ENCODE measurements around the gene AP2A2. TPM values are rescaled to one million over a fixed set of nuclear protein-coding genes. Genes with fewer than 3 reads are reported as not detected.

The AP2A2 gene
- total RNA-seq, 1 experiment from 2014 or later: 70.6 TPM

DNA sequence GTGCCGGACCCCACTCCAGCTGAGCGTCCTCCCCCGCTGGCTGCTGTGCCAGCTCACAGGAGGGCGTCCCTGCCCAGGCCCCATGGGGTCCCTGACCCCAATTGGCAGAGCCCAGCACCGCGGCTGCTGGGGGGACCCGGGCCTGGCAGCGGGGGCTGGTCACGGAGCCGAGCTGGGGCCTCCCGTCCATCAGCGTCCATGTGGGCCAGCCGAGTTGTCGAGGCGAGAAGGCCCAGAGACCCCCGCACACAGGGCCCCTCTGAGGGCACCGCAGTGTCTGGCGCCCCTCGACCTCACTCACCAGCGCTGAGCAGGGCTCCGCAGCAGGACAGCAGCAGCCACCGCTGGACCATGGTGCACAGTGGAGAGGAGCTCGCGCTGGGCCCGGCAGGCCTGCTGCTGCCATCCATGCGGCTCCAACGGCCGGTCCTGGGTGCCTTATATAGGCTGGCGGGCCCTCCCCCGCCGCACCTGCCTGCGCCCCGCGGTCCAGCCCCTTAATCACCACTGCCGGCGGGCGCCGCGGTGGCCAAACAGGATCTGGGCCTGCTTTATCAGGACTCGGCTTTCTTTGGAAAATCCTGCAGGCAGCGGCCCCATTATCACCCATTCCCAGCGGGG lies 110.7 kb downstream of the AP2A2 start, which contains the start of gene MUC6:
MUC6 (minus strand) TSS at position 416 of the 621 bp plus-strand sequence; CDS start at position 353, 63 bp downstream.
- TF ChIP-seq, protein P1, sequence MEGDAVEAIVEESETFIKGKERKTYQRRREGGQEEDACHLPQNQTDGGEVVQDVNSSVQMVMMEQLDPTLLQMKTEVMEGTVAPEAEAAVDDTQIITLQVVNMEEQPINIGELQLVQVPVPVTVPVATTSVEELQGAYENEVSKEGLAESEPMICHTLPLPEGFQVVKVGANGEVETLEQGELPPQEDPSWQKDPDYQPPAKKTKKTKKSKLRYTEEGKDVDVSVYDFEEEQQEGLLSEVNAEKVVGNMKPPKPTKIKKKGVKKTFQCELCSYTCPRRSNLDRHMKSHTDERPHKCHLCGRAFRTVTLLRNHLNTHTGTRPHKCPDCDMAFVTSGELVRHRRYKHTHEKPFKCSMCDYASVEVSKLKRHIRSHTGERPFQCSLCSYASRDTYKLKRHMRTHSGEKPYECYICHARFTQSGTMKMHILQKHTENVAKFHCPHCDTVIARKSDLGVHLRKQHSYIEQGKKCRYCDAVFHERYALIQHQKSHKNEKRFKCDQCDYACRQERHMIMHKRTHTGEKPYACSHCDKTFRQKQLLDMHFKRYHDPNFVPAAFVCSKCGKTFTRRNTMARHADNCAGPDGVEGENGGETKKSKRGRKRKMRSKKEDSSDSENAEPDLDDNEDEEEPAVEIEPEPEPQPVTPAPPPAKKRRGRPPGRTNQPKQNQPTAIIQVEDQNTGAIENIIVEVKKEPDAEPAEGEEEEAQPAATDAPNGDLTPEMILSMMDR (IDR thresholded peaks at IDR 0.05; ENCODE audit: unreplicated experiment): no peak
- no TSS peak for BruUV-seq (replicated peaks)
- intact Hi-C loops (cut with micrococcal nuclease): no loop called here
- Mint-ChIP-seq H3K4me3 (ENCODE audit: unreplicated experiment) (no peak within 1 kb of the TSS), H3K36me3 (ENCODE audit: insufficient read depth, unreplicated experiment) (no peaks in the 10 kb centered on the region), H3K27me3 (ENCODE audit: insufficient read depth, unreplicated experiment) (no peaks in the 10 kb centered on the region), H3K9me3 (ENCODE audit: unreplicated experiment) (peaks cover 11% of the 10 kb centered on the region), H3K4me1 (ENCODE audit: insufficient read depth, unreplicated experiment) (peaks cover 11% of the 10 kb centered on the region), H3K27ac (ENCODE audit: low read depth, unreplicated experiment) (no peak within 1 kb of the TSS)
- DNase-seq (ENCODE audit: unreplicated experiment): no peak
- ChIA-PET POLR2A (no interaction called here), CTCF (no interaction called here)

DNA sequence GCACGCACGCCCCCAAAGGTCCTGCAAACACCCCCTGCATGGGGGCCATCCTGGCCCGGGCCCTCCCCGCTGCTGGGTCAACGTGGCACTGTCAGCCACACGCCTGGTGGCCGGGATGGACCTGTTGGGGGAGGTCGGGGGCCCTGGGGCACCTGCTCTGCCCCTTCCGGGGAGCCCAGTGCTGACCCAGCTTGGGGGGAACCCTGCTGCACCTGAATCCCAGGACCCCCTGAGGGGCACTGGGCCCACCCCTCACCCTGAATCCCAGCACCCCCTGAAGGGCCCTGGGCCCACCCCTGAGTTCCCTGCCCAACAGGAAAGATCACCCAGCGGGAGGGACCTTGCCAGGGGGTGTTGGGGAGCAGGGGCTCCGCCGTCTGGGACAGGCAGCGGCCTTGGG lies 111.3 kb downstream of the AP2A2 start:
- no peak overlapping the region for H3K27ac Mint-ChIP-seq (ENCODE audit: low read depth, unreplicated experiment)
- no peaks in the 10 kb centered on the region for H3K27me3 Mint-ChIP-seq (ENCODE audit: insufficient read depth, unreplicated experiment)
- TF ChIP-seq, protein P1 (IDR thresholded peaks at IDR 0.05; ENCODE audit: unreplicated experiment): no peak
- CTCF ChIA-PET: no interaction called here
- H3K36me3 Mint-ChIP-seq (ENCODE audit: insufficient read depth, unreplicated experiment): no peaks in the 10 kb centered on the region
- POLR2A ChIA-PET: no interaction called here
- H3K9me3 Mint-ChIP-seq (ENCODE audit: unreplicated experiment): peaks cover 9% of the 10 kb centered on the region
- no peak for DNase-seq (ENCODE audit: unreplicated experiment)
- H3K4me1 Mint-ChIP-seq (ENCODE audit: insufficient read depth, unreplicated experiment): peaks cover 11% of the 10 kb centered on the region
- H3K4me3 Mint-ChIP-seq (ENCODE audit: unreplicated experiment): no peak overlapping the region
- intact Hi-C loops (cut with micrococcal nuclease): no loop called here
- BruUV-seq (replicated peaks): no TSS peak

DNA sequence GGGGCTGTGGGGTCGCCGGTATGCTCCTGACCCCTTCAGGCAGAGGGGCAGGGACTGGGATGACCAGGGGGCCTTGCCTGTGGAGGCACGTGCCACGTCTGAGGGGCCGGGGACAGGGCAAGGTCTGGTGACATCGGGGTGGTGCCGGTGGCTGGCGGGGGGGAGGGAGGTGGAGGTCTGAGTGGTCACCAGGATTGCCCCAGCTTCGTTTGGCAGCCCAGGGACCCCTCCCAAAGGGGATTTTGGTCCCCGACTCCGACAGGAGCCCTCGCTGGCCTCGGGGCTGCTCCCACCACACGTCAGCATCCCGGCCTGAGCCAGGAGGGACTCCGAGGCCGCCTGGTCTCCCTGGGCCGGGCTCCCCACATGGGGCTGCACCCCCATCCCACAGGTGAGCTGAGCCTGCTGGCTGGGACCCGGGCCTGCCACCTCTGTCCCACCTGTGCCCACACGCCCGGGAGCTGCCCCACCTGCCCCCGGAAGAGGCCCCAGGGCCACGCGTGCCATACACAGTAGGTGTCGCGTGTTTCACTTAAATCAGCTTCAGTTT lies 111.9 kb downstream of the AP2A2 start:
- TF ChIP-seq, protein P1 (IDR thresholded peaks at IDR 0.05; ENCODE audit: unreplicated experiment): no peak
- DNase-seq (ENCODE audit: unreplicated experiment): no peak
- H3K36me3 Mint-ChIP-seq (ENCODE audit: insufficient read depth, unreplicated experiment): no peaks in the 10 kb centered on the region
- H3K9me3 Mint-ChIP-seq (ENCODE audit: unreplicated experiment): peaks cover 3% of the 10 kb centered on the region
- no peak overlapping the region for H3K4me3 Mint-ChIP-seq (ENCODE audit: unreplicated experiment)
- ChIA-PET CTCF (no interaction called here), POLR2A (no interaction called here)
- H3K27me3 Mint-ChIP-seq (ENCODE audit: insufficient read depth, unreplicated experiment): no peaks in the 10 kb centered on the region
- intact Hi-C loops (cut with micrococcal nuclease): no loop called here
- no peak overlapping the region for H3K27ac Mint-ChIP-seq (ENCODE audit: low read depth, unreplicated experiment)
- H3K4me1 Mint-ChIP-seq (ENCODE audit: insufficient read depth, unreplicated experiment): peaks cover 11% of the 10 kb centered on the region
- no TSS peak for BruUV-seq (replicated peaks)

DNA sequence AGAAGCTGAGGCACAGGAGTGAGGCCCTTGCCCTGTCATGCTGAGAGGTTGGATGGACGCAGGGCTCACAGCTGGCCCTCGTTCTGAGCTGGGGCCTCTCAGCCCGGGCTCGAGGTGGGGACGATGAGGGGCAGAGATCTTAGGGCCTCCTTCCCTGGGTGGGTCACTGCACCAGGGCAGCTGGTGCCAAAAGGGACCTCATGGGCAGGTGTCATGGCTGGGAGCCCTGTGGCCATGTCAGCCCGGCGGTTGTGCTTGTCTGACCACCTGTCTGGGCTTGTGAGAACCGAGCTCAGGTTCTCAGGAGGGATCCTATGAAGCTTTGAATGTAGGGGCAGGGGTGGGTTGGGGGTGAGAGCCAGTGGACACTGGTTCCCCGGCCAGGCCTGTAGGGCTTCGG lies 112.7 kb downstream of the AP2A2 start:
- POLR2A ChIA-PET: no interaction called here
- CTCF ChIA-PET: interaction anchor here (0.6 kb wide), 1 partner anchor 508 kb away, joined by 3 read pairs; no protein-coding TSS in a partner anchor
- TF ChIP-seq, protein P1 (IDR thresholded peaks at IDR 0.05; ENCODE audit: unreplicated experiment): no peak
- intact Hi-C loops (cut with micrococcal nuclease): no loop called here
- Mint-ChIP-seq H3K9me3 (ENCODE audit: unreplicated experiment) (no peaks in the 10 kb centered on the region), H3K27me3 (ENCODE audit: insufficient read depth, unreplicated experiment) (no peaks in the 10 kb centered on the region), H3K27ac (ENCODE audit: low read depth, unreplicated experiment) (no peak overlapping the region), H3K4me3 (ENCODE audit: unreplicated experiment) (no peak overlapping the region), H3K4me1 (ENCODE audit: insufficient read depth, unreplicated experiment) (peaks cover 11% of the 10 kb centered on the region), H3K36me3 (ENCODE audit: insufficient read depth, unreplicated experiment) (no peaks in the 10 kb centered on the region)
- BruUV-seq (replicated peaks): no TSS peak
- DNase-seq (ENCODE audit: unreplicated experiment): no peak
